Activated T-cell treated with anti-CD3 and anti-CD28 coated beads, Interleukin-2, amount 50 U/mL, for 4 hours (primary cell): Measurements from ENCODE around the gene FUS. TPM values are rescaled to one million over a fixed set of nuclear protein-coding genes. Genes with fewer than 3 reads are reported as not detected.
"Not testable (repeated sequence)": the region's sequence is repeated elsewhere in the genome, so short reads cannot be mapped to it uniquely, and the experiment has no call there.

Experiments
- ATAC-seq, 2 donors: fragments of 200-7000 bp; cut with Tn5 transposase; one replicate each; pipeline ENCODE4 v1.10.0; 2021
- DNase-seq: peaks from one replicate; pipeline ENCODE4 v3.0.0-alpha.2; 2020
- H3K27me3 Mint-ChIP-seq: one replicate; pipeline ENCODE4 v1.8.0; 2021; ENCODE audit warnings: low read depth, mixed read lengths
- H3K36me3 Mint-ChIP-seq: one replicate; pipeline ENCODE4 v1.8.0; 2022; ENCODE audit warnings: mixed read lengths; ENCODE audit not compliant: insufficient read depth
- H3K4me1 Mint-ChIP-seq: one replicate; pipeline ENCODE4 v1.8.0; 2021; ENCODE audit warnings: low read depth, mixed read lengths
- H3K4me3 Mint-ChIP-seq: one replicate; pipeline ENCODE4 v1.8.0; 2021; ENCODE audit warnings: mild to moderate bottlenecking, moderate library complexity, mixed read lengths
- H3K9me3 Mint-ChIP-seq: one replicate; pipeline ENCODE4 v1.8.0; 2021; ENCODE audit warnings: mixed read lengths
- total RNA-seq, 3 donors: library from RNA; stranded (reverse); gene quantifications; one replicate each; pipeline ENCODE4 v1.2.1, GENCODE V29; 2021

FUS gene
- total RNA-seq = 100 to 1,000 TPM; 783 to 850 (median 809) TPM

- ATAC-seq = peak; percentile 62 to 67
- no peaks in the 10 kb centered on the region for H3K9me3 Mint-ChIP-seq
Measured at GRCh38 chr16:31179747-31180459, at the start of gene FUS. Gene FUS, plus strand, starts transcription at chr16:31180139. Its CDS starts 76 bp downstream, at chr16:31180215.

GRCh38 chr16:31130336-31130891, 49.5 kb upstream of the FUS start:
- no peaks in the 10 kb centered on the region for H3K27me3 Mint-ChIP-seq
- no peak for ATAC-seq
- no peaks in the 10 kb centered on the region for H3K4me1 Mint-ChIP-seq
- H3K4me3 Mint-ChIP-seq = no peak overlapping the region
- peaks cover 19% of the 10 kb centered on the region for H3K36me3 Mint-ChIP-seq
- no peak for DNase-seq
- no peaks in the 10 kb centered on the region for H3K9me3 Mint-ChIP-seq

More at GRCh38 chr16:31179747-31180459, at the start of gene FUS:
- H3K27me3 Mint-ChIP-seq = no peaks in the 10 kb centered on the region
- peak; percentile 90 for DNase-seq
- peak within 1 kb of the TSS; percentile 98 for H3K4me3 Mint-ChIP-seq
- peaks cover 52% of the 10 kb centered on the region for H3K4me1 Mint-ChIP-seq
- peaks cover 34% of the 10 kb centered on the region for H3K36me3 Mint-ChIP-seq

GRCh38 chr16:31130899-31131298, 49.0 kb upstream of the FUS start:
- no peak for ATAC-seq
- no peak for DNase-seq
- Mint-ChIP-seq H3K36me3 (peaks cover 15% of the 10 kb centered on the region), H3K9me3 (no peaks in the 10 kb centered on the region), H3K27me3 (no peaks in the 10 kb centered on the region), H3K4me1 (no peaks in the 10 kb centered on the region), H3K4me3 (no peak overlapping the region)

- Mint-ChIP-seq H3K4me3 (no peak overlapping the region), H3K4me1 (no peaks in the 10 kb centered on the region), H3K27me3 (no peaks in the 10 kb centered on the region), H3K36me3 (peaks cover 10% of the 10 kb centered on the region), H3K9me3 (no peaks in the 10 kb centered on the region)
- DNase-seq = no peak
- no peak for ATAC-seq
Measured at GRCh38 chr16:31131416-31131815, 48.5 kb upstream of the FUS start.

DNA sequence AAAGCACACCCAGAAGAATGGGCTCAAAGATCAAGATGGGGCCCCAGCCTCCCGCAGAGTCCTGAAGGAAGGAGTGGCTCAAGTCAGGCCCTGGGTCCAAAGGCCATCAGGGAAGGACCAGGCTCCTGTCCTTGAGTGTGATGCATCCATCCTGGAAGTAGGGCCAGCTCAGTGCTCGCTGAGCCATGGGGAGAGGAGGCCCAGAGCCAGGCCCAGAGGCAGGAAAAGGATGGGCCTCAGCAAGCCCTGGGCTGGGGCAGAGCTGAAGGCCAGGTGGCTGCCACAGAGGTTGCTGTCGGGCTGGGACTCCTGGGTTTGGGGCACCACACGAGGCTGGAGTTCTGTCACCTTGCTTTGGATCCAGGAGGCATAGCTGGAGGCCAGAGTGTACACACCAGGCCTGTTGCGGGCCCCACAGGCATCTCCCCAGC, 48.1 kb upstream of the FUS start:
- no peak overlapping the region for H3K4me3 Mint-ChIP-seq
- no peaks in the 10 kb centered on the region for H3K27me3 Mint-ChIP-seq
- H3K4me1 Mint-ChIP-seq = no peaks in the 10 kb centered on the region
- no peak for DNase-seq
- ATAC-seq = no peak
- no peaks in the 10 kb centered on the region for H3K9me3 Mint-ChIP-seq
- H3K36me3 Mint-ChIP-seq = peaks cover 10% of the 10 kb centered on the region

DNA sequence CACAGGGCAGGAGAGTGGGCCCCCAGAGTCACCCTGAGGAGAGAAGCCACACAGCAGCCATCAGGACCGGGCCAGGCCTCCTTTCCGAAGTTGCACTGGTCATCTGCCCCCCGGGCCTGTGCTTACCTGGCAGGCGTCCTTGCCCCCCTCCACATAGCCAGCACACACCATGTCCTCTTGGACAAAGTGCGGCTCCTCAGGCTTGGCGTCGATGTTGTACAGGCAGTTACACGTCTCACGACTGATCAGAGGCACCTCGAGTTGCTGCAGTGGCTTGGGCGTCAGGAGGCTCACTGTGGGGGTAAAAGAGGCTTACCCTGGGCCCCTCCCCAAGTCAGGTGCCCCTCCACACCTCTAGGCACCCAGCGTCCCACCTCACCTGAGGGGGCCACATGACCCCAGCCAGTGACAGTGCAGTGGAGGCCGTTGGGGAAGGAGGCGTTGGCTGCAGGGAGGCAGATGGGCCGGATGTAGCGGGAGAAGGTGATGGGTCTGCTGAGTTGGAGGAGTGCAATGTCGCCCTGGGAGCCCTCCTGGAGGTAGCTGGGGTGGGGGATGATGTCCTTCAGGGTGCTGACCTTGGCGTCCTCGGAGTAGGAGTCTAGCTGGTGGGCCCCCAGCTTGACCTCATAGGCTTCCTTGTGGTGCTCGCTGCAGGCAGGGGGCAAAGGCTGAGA, 47.5 kb upstream of the FUS start:
- Mint-ChIP-seq H3K27me3 (no peaks in the 10 kb centered on the region), H3K4me1 (no peaks in the 10 kb centered on the region), H3K4me3 (no peak overlapping the region), H3K9me3 (no peaks in the 10 kb centered on the region), H3K36me3 (peaks cover 10% of the 10 kb centered on the region)
- no peak for ATAC-seq
- no peak for DNase-seq

GRCh38 chr16:31133046-31133501, 46.9 kb upstream of the FUS start:
- H3K4me1 Mint-ChIP-seq = no peaks in the 10 kb centered on the region
- H3K9me3 Mint-ChIP-seq = no peaks in the 10 kb centered on the region
- ATAC-seq (no peak), DNase-seq (no peak)
- no peaks in the 10 kb centered on the region for H3K27me3 Mint-ChIP-seq
- H3K36me3 Mint-ChIP-seq = peaks cover 4% of the 10 kb centered on the region
- no peak overlapping the region for H3K4me3 Mint-ChIP-seq

DNA sequence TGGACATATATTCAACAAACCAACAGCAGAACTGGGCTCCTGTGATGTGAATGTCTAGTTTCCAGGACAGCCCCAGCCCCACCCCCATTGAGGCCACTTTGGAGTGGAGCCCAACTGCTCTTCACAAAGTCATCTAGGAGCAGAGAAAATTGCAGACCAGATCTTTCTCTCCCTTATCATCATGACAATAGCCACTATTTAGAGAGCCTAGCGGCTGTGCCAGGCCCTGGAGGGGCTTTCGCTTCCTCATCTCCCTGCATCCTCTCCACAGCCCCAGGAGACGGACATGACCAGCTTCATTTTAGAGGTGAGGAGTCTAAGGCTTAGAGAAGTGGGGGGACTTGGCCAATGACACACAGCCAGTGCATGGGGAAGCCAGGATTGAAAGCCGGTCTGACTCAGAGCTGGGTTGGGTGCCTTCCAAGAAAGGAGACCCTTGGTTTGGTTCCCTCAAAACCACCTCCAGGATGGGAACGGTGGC, 45.8 kb upstream of the FUS start:
- Mint-ChIP-seq H3K36me3 (peaks cover 4% of the 10 kb centered on the region), H3K4me1 (no peaks in the 10 kb centered on the region), H3K4me3 (no peak overlapping the region), H3K27me3 (no peaks in the 10 kb centered on the region), H3K9me3 (no peaks in the 10 kb centered on the region)
- no peak for ATAC-seq
- no peak for DNase-seq

GRCh38 chr16:31134625-31135534, 45.1 kb upstream of the FUS start:
- no peaks in the 10 kb centered on the region for H3K4me1 Mint-ChIP-seq
- H3K4me3 Mint-ChIP-seq = no peak overlapping the region
- H3K9me3 Mint-ChIP-seq = no peaks in the 10 kb centered on the region
- DNase-seq = no peak
- no peaks in the 10 kb centered on the region for H3K27me3 Mint-ChIP-seq
- no peak for ATAC-seq
- H3K36me3 Mint-ChIP-seq = peaks cover 4% of the 10 kb centered on the region

DNA sequence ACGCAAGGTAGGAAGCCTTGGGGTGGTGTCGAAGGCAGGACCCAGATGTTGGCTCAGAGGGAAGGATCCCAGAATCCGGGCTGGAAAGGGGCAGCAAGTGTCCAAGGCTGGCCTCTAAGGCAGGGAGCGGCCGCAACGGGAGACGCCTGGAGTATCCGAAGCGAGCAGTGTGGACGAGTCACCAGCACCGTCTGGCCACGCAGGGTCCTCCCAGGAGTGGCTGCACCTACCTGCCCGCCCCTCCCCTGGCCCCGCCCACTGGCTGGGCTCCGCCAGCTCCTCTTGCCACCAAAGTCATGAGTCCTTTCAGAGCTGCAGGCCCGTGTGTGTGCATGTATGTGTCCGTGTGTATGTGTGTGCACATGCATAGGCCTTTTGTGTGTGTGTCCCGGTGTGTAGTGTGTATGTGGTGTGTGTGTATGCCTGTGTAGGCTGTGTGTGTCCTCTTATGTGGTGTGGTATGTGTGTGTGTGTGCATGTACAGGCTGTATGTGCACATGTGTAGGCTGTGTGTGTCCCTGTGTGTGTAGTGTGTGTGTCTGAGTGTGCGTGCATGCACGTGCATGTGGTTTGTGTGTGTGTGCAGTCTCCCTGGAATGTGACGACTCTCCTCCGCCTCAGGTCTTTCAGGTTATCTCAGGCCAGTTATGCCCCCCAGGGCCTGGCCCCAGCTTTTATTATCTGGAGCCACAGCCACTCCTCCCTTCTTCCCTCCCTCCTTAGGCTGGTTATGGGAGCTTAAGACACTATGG, 44.2 kb upstream of the FUS start, which contains the start of gene PRSS8:
Gene PRSS8, minus strand, starts transcription at position 193 of the 752 bp plus-strand sequence. CDS start 229 bp downstream, outside the sequence.
- no peaks in the 10 kb centered on the region for H3K27me3 Mint-ChIP-seq
- ATAC-seq (no peak), DNase-seq (no peak)
- H3K4me1 Mint-ChIP-seq = no peaks in the 10 kb centered on the region
- peaks cover 3% of the 10 kb centered on the region for H3K36me3 Mint-ChIP-seq
- H3K4me3 Mint-ChIP-seq = no peak within 1 kb of the TSS
- no peaks in the 10 kb centered on the region for H3K9me3 Mint-ChIP-seq

GRCh38 chr16:31136287-31136662, 43.7 kb upstream of the FUS start:
- Mint-ChIP-seq H3K36me3 (no peaks in the 10 kb centered on the region), H3K9me3 (no peaks in the 10 kb centered on the region), H3K4me1 (no peaks in the 10 kb centered on the region), H3K27me3 (no peaks in the 10 kb centered on the region), H3K4me3 (no peak overlapping the region)
- ATAC-seq (no peak), DNase-seq (no peak)

- H3K4me1 Mint-ChIP-seq, DNase-seq, H3K4me3 Mint-ChIP-seq, H3K9me3 Mint-ChIP-seq, H3K36me3 Mint-ChIP-seq, H3K27me3 Mint-ChIP-seq, ATAC-seq: not testable (repeated sequence)
Measured at GRCh38 chr16:31136822-31137499, 43.0 kb upstream of the FUS start.
